Raji (cell line): ENCODE results near the gene CFAP97D1.

Experiments used
- POLR2A ChIP-seq: IDR thresholded peaks from 2 replicates; pipeline ENCODE4 v1.6.1; 2011; ENCODE audit warnings: low read depth, low read length, control low read depth; ENCODE audit not compliant: insufficient read depth

CFAP97D1 gene

GRCh38 chr17:43809121-43809520 is 28.9 kb downstream of the CFAP97D1 start:
- no peak for TF ChIP-seq POLR2A

- TF ChIP-seq POLR2A, result no peak
Observed at GRCh38 chr17:43810226-43810715, 30.0 kb downstream of the CFAP97D1 start.

GRCh38 chr17:43810823-43811222 is 30.6 kb downstream of the CFAP97D1 start:
- TF ChIP-seq POLR2A, result no peak

GRCh38 chr17:43812396-43813265 is 32.4 kb downstream of the CFAP97D1 start:
- TF ChIP-seq POLR2A, result no peak

DNA sequence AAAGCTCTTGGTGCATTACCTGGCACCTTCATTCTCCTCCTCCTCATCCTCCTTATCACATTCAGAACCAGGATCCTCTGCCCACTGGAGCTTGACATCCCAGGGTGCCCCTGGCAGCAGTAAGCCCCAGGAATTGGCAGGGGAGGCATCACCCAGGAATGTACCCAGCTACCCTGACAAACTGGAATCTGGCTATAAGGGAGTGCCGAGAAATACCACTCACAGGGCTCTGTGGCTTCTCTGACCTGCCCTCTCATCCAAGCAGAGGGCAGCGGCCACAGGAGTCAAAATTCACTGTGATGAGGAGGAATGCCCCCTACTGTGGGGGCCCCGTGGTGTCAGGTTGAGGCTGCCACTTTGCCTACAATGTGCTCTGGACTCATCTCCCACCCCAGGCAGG is 33.2 kb downstream of the CFAP97D1 start:
- TF ChIP-seq POLR2A, result no peak

GRCh38 chr17:43814026-43814425 is 33.8 kb downstream of the CFAP97D1 start:
- TF ChIP-seq POLR2A, result no peak

- no peak for TF ChIP-seq POLR2A
Observed at GRCh38 chr17:43814714-43815113, 34.5 kb downstream of the CFAP97D1 start.

DNA sequence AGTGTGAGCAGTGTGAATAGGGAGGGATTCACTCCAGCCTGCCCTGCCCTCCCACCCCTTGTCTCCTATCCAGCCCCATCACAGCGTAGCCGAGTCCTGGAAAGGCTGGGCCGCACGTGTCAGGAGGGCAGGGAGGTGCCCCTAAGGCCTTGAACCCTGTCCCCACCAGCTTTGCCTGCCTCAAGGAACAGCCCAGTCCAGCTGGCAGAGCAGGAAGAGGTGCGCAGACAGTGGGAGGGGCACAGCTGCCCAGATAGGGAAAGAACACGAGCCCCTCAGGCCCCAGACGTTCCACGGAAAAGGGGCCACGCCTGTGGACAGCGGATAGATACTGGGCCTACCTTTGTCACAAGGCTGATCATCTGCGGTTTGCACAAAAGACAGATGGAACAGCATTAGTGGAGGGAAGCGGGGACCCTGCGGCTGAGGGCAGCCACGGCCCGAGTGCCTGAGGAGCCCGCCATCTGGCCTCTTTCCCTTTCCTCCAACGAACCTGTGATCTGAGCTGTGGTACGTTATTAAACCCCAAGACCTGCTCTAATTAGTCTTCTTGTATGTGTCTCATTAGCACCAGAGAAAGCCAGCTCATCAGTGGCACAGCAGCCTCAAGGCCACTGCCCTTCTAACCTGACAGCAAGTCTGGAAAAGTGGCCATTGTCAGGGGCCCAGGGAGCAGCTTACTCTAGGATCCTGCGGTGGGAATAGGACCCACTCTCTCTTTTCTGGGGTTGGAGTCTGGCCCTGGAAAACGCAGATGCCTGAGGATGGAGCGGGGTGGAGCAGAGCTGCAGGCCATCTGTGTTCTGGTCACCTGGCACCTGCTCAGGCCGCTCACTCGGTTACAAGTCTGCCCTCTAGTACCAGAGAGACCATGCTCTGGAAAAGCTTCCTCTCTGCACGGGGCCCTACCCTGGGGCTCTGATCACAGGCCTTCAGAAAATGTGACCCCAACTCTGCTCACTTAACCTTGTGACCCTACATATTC is 36.4 kb downstream of the CFAP97D1 start:
- TF ChIP-seq POLR2A, result no peak

GRCh38 chr17:43817826-43818225 is 37.6 kb downstream of the CFAP97D1 start:
- TF ChIP-seq POLR2A, result no peak

DNA sequence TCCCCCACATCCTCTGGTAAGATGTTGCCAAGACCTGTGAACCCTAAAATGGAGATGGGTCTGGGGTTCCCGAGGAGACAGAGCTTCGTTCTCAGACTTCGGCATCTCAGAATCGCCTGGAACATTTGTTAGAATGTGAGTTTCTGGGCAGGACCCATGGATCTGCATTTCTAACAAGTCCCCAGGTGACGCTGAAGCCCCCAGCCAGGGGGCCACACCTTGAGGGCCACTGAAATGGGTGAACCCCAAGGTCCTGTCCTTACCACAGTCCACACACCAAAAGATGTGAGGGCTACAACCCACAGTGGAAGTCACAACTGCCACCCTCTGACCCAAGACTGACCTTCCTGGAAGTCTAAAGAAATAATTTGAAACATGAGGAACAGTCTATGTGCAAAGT is 38.7 kb downstream of the CFAP97D1 start:
- TF ChIP-seq POLR2A, result no peak

DNA sequence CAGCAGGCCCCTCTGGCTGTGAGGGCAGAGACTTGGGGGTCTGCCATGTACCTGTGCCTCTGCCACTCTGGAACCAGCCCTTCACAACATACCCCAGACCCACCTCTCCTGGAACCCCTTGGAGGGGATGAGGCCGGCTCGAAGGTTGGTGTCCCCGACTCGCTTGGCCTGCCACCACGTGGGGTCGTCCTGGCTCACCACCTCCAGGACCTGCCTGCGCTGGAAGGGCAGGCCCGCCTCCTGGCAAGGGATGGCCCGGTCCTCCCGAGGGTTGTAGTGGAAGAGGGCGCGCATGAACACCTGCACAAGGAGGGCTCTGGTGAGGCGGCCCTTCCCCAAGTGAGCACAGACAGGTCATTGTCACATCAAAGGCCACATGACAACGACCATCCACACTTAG is 40.5 kb downstream of the CFAP97D1 start:
- no peak for TF ChIP-seq POLR2A

DNA sequence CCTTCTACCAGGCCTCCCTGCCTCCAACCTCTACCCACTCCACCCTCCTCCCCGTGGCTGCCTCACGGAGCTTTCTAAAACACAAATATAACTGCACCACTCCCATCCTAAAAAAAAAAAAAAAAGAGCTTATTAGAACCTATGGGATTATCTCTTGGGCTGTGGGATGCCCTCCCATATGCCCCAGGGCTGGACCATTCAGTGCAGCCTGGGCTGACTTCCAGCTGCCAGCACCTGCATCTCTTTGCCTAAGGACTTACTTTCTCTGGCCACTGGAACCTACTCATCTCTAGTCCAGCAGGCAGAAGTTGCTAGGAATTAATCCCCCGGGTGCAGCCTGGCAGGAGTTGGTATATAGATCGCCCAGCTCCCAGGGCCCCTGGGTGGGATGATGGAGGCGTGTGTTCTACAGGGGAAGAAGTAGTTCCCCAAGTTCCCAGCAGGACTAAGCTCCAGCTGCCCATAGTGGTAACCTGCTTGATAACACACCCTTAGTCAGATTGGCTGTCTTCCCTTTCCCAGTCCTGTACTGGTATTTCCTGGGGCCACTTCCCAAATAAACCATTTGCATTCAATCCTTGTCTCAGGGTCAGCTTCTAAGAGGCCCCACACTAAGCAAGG is 42.4 kb downstream of the CFAP97D1 start:
- TF ChIP-seq POLR2A, result no peak

- TF ChIP-seq POLR2A, result no peak
Observed at GRCh38 chr17:43823350-43824084, 43.3 kb downstream of the CFAP97D1 start.

DNA sequence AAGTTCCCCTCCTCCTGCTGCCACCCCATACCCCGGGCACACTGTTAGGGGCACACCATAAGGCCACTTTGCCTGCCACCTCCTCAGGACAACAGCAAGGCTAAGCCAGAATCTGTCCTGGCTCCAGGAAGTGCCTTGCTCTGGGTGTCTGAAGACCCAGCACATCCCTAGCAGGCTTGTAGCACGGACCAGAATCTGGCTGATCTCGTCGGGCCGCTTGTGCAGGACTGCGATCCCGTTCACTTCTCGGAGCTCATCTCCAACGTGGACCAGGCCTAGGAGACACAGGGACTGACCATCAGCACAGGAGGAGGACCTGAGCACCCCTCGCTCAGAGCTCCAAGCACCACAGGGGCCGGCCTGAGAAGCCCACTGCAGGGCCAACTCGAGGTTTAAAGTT is 45.3 kb downstream of the CFAP97D1 start:
- no peak for TF ChIP-seq POLR2A
